Measurements from ENCODE around the gene AP5Z1. TPM values are rescaled to one million over a fixed set of nuclear protein-coding genes. Genes with fewer than 3 reads are reported as not detected.

AP5Z1 gene
- total RNA-seq, 1 experiment from 2014 or later, result 21.0 TPM

GRCh38 chr7:4820967-4821471, 45.6 kb downstream of the AP5Z1 start:
- DNase-seq (ENCODE audit: low read depth), result no peak

- no peak for DNase-seq (ENCODE audit: low read depth)
These were observed 47.3 kb downstream of the AP5Z1 start for GRCh38 chr7:4822677-4823076.

- DNase-seq (ENCODE audit: low read depth), result no peak
These were observed 48.2 kb downstream of the AP5Z1 start for GRCh38 chr7:4823441-4824119.

GRCh38 chr7:4824120-4824775, 48.8 kb downstream of the AP5Z1 start:
- DNase-seq (ENCODE audit: low read depth), result no peak

GRCh38 chr7:4825081-4825480, 49.7 kb downstream of the AP5Z1 start:
- no peak for DNase-seq (ENCODE audit: low read depth)

GRCh38 chr7:4828720-4829383, 53.4 kb downstream of the AP5Z1 start:
- DNase-seq (ENCODE audit: low read depth), result no peak

- peak; percentile 42 for DNase-seq (ENCODE audit: low read depth)
These were observed 54.8 kb downstream of the AP5Z1 start for GRCh38 chr7:4830176-4830575.

- DNase-seq (ENCODE audit: low read depth), result no peak
These were observed 56.5 kb downstream of the AP5Z1 start for GRCh38 chr7:4831723-4832495.

- no peak for DNase-seq (ENCODE audit: low read depth)
These were observed 57.3 kb downstream of the AP5Z1 start for GRCh38 chr7:4832711-4833110.

GRCh38 chr7:4833176-4833575, 57.8 kb downstream of the AP5Z1 start:
- no peak for DNase-seq (ENCODE audit: low read depth)

GRCh38 chr7:4833691-4834600, 58.5 kb downstream of the AP5Z1 start:
- DNase-seq (ENCODE audit: low read depth), result no peak

GRCh38 chr7:4834601-4835397, 59.4 kb downstream of the AP5Z1 start:
- DNase-seq (ENCODE audit: low read depth), result no peak

- DNase-seq (ENCODE audit: low read depth), result no peak
These were observed 60.2 kb downstream of the AP5Z1 start for GRCh38 chr7:4835398-4836205.

- DNase-seq (ENCODE audit: low read depth), result no peak
These were observed 60.8 kb downstream of the AP5Z1 start for GRCh38 chr7:4836206-4836661.

GRCh38 chr7:4837041-4837802, 61.8 kb downstream of the AP5Z1 start:
- DNase-seq (ENCODE audit: low read depth), result no peak

- DNase-seq (ENCODE audit: low read depth), result no peak
These were observed 62.6 kb downstream of the AP5Z1 start for GRCh38 chr7:4837803-4838625.

All from HT1080 (cell line).